ENCODE results near the gene DDX1.

The DDX1 gene

GRCh38 chr2:15678346-15678745 lies 86.7 kb downstream of the DDX1 start:
- TF ChIP-seq, protein P1, sequence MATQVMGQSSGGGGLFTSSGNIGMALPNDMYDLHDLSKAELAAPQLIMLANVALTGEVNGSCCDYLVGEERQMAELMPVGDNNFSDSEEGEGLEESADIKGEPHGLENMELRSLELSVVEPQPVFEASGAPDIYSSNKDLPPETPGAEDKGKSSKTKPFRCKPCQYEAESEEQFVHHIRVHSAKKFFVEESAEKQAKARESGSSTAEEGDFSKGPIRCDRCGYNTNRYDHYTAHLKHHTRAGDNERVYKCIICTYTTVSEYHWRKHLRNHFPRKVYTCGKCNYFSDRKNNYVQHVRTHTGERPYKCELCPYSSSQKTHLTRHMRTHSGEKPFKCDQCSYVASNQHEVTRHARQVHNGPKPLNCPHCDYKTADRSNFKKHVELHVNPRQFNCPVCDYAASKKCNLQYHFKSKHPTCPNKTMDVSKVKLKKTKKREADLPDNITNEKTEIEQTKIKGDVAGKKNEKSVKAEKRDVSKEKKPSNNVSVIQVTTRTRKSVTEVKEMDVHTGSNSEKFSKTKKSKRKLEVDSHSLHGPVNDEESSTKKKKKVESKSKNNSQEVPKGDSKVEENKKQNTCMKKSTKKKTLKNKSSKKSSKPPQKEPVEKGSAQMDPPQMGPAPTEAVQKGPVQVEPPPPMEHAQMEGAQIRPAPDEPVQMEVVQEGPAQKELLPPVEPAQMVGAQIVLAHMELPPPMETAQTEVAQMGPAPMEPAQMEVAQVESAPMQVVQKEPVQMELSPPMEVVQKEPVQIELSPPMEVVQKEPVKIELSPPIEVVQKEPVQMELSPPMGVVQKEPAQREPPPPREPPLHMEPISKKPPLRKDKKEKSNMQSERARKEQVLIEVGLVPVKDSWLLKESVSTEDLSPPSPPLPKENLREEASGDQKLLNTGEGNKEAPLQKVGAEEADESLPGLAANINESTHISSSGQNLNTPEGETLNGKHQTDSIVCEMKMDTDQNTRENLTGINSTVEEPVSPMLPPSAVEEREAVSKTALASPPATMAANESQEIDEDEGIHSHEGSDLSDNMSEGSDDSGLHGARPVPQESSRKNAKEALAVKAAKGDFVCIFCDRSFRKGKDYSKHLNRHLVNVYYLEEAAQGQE (IDR thresholded peaks at IDR 0.05; ENCODE audit: insufficient read depth in 1 of 2, low read depth in 2 of 2, low read length in 2 of 2): no peak
- TF ChIP-seq TAF1 (IDR thresholded peaks at IDR 0.05; ENCODE audit: borderline replicate concordance, insufficient read depth, low read length): no peak
- no peak for TF ChIP-seq POLR2AphosphoS5 (IDR thresholded peaks at IDR 0.05; ENCODE audit: low read depth, low read length)
- TF ChIP-seq FOXP2 (optimal IDR thresholded peaks at IDR 0.05; ENCODE audit: borderline replicate concordance, extremely low read depth, extremely low read length, insufficient read depth): no peak
- TF ChIP-seq SIN3A (IDR thresholded peaks at IDR 0.05; ENCODE audit: borderline replicate concordance, insufficient read depth, low read length): no peak

- TF ChIP-seq TAF1 (IDR thresholded peaks at IDR 0.05; ENCODE audit: borderline replicate concordance, insufficient read depth, low read length) (no peak), SIN3A (IDR thresholded peaks at IDR 0.05; ENCODE audit: borderline replicate concordance, insufficient read depth, low read length) (no peak), FOXP2 (optimal IDR thresholded peaks at IDR 0.05; ENCODE audit: borderline replicate concordance, extremely low read depth, extremely low read length, insufficient read depth) (no peak), POLR2AphosphoS5 (IDR thresholded peaks at IDR 0.05; ENCODE audit: low read depth, low read length) (no peak)
- TF ChIP-seq, protein P1 (IDR thresholded peaks at IDR 0.05; ENCODE audit: insufficient read depth in 1 of 2, low read depth in 2 of 2, low read length in 2 of 2): no peak
Measured at GRCh38 chr2:15678909-15679308, 87.2 kb downstream of the DDX1 start.

GRCh38 chr2:15679386-15679924 lies 87.8 kb downstream of the DDX1 start:
- TF ChIP-seq, protein P1 (IDR thresholded peaks at IDR 0.05; ENCODE audit: insufficient read depth in 1 of 2, low read depth in 2 of 2, low read length in 2 of 2): no peak
- TF ChIP-seq SIN3A (IDR thresholded peaks at IDR 0.05; ENCODE audit: borderline replicate concordance, insufficient read depth, low read length): no peak
- no peak for TF ChIP-seq POLR2AphosphoS5 (IDR thresholded peaks at IDR 0.05; ENCODE audit: low read depth, low read length)
- no peak for TF ChIP-seq TAF1 (IDR thresholded peaks at IDR 0.05; ENCODE audit: borderline replicate concordance, insufficient read depth, low read length)
- TF ChIP-seq FOXP2 (optimal IDR thresholded peaks at IDR 0.05; ENCODE audit: borderline replicate concordance, extremely low read depth, extremely low read length, insufficient read depth): no peak

Measured in PFSK-1 (cell line).